ENCODE results near the gene CREB3L1. TPM values are rescaled to one million over a fixed set of nuclear protein-coding genes. Genes with fewer than 3 reads are reported as not detected.

Gene CREB3L1, protein sequence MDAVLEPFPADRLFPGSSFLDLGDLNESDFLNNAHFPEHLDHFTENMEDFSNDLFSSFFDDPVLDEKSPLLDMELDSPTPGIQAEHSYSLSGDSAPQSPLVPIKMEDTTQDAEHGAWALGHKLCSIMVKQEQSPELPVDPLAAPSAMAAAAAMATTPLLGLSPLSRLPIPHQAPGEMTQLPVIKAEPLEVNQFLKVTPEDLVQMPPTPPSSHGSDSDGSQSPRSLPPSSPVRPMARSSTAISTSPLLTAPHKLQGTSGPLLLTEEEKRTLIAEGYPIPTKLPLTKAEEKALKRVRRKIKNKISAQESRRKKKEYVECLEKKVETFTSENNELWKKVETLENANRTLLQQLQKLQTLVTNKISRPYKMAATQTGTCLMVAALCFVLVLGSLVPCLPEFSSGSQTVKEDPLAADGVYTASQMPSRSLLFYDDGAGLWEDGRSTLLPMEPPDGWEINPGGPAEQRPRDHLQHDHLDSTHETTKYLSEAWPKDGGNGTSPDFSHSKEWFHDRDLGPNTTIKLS
- total RNA-seq (2022) (not detected in 2 replicates), Bru-seq, nascent RNA (not detected), BruChase-seq, experiment 1, labeled RNA remaining after a 6-hour chase (not detected), BruChase-seq, experiment 2, labeled RNA remaining after a 2-hour chase (not detected)
- long read RNA-seq: 0 reads

DNA sequence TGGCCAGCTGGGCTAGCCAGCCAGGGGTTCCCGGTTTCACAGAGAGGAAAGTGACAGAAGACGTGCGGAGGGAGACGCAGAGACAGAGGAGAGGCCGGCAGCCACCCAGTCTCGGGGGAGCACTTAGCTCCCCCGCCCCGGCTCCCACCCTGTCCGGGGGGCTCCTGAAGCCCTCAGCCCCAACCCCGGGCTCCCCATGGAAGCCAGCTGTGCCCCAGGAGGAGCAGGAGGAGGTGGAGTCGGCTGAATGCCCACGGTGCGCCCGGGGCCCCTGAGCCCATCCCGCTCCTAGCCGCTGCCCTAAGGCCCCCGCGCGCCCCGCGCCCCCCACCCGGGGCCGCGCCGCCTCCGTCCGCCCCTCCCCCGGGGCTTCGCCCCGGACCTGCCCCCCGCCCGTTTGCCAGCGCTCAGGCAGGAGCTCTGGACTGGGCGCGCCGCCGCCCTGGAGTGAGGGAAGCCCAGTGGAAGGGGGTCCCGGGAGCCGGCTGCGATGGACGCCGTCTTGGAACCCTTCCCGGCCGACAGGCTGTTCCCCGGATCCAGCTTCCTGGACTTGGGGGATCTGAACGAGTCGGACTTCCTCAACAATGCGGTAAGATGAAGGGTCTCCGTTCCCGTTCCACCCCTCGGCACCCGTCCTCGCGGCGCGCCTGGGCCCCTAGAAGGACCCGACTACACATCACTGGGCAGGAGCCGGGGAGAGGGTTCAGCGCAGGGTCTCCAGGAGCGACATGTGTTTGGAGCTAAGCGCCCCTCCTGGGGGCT is at the start of gene CREB3L1:
TSS of gene CREB3L1 (plus strand) at position 41 of the 765 bp plus-strand sequence. CDS start at position 491, 450 bp downstream.
- Mint-ChIP-seq H3K27ac (ENCODE audit: low read depth, unreplicated experiment) (no peak within 1 kb of the TSS), H3K4me1 (ENCODE audit: insufficient read depth, unreplicated experiment) (peaks cover 14% of the 10 kb centered on the region), H3K4me3 (ENCODE audit: unreplicated experiment) (no peak within 1 kb of the TSS), H3K36me3 (ENCODE audit: insufficient read depth, unreplicated experiment) (no peaks in the 10 kb centered on the region), H3K27me3 (ENCODE audit: insufficient read depth, unreplicated experiment) (peaks cover 12% of the 10 kb centered on the region), H3K9me3 (ENCODE audit: unreplicated experiment) (no peaks in the 10 kb centered on the region)
- no peak for DNase-seq (ENCODE audit: unreplicated experiment)
- TF ChIP-seq, protein P1, sequence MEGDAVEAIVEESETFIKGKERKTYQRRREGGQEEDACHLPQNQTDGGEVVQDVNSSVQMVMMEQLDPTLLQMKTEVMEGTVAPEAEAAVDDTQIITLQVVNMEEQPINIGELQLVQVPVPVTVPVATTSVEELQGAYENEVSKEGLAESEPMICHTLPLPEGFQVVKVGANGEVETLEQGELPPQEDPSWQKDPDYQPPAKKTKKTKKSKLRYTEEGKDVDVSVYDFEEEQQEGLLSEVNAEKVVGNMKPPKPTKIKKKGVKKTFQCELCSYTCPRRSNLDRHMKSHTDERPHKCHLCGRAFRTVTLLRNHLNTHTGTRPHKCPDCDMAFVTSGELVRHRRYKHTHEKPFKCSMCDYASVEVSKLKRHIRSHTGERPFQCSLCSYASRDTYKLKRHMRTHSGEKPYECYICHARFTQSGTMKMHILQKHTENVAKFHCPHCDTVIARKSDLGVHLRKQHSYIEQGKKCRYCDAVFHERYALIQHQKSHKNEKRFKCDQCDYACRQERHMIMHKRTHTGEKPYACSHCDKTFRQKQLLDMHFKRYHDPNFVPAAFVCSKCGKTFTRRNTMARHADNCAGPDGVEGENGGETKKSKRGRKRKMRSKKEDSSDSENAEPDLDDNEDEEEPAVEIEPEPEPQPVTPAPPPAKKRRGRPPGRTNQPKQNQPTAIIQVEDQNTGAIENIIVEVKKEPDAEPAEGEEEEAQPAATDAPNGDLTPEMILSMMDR (IDR thresholded peaks at IDR 0.05; ENCODE audit: unreplicated experiment): no peak
- BruUV-seq (replicated peaks): no TSS peak
- POLR2A ChIA-PET: no interaction called here
- intact Hi-C loops (cut with micrococcal nuclease): no loop called here
- CTCF ChIA-PET: interaction anchor here (0.9 to 1.4 kb wide), 2 partner anchors 12 to 31 kb away, joined by 3 to 4 read pairs; no protein-coding TSS in a partner anchor

DNA sequence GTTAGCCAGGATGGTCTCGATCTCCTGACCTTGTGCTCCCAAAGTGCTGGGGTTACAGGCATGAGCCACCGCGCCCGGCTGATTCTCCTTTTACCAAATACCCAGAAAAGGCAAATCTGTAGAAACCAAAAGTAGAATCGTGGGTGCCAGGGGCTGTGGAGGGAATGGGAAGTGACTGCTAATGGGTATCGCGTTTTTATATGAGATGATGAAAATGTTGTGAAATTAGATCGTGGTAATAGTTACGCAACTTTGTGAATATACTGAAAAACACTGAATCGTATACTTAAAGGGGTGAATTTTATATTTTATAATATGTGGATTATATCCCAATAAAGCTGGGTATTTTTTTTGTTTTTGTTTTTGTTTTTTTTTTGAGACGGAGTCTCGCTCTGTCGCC is 48.2 kb upstream of the CREB3L1 start:
- CTCF ChIA-PET: no interaction called here
- Mint-ChIP-seq H3K4me3 (ENCODE audit: unreplicated experiment) (no peak overlapping the region), H3K9me3 (ENCODE audit: unreplicated experiment) (no peaks in the 10 kb centered on the region), H3K27me3 (ENCODE audit: insufficient read depth, unreplicated experiment) (no peaks in the 10 kb centered on the region), H3K36me3 (ENCODE audit: insufficient read depth, unreplicated experiment) (no peaks in the 10 kb centered on the region), H3K27ac (ENCODE audit: low read depth, unreplicated experiment) (no peak overlapping the region), H3K4me1 (ENCODE audit: insufficient read depth, unreplicated experiment) (no peaks in the 10 kb centered on the region)
- TF ChIP-seq, protein P1 (IDR thresholded peaks at IDR 0.05; ENCODE audit: unreplicated experiment): no peak
- DNase-seq (ENCODE audit: unreplicated experiment): no peak
- no TSS peak for BruUV-seq (replicated peaks)
- POLR2A ChIA-PET: no interaction called here
- intact Hi-C loops (cut with micrococcal nuclease): no loop called here

DNA sequence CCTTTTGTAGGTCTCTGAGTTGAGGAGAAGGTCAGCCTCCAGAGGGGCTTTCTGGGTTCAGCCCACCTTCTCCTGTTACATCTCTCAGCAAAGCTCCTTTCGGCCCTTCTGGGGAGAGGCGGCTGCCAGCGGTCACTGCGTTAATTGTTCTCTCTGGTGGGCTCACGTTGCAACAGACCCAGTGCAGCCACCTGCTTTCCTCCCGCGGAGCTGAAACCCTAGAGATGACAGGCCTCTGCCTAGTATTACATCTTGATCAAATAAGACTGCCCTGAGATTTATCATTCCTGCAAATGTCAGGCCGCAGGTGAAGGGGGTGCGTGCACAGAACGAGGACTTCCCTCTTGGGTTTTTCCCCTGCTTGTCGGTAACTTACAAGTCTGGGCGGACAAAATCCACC is 43.2 kb upstream of the CREB3L1 start:
- no TSS peak for BruUV-seq (replicated peaks)
- no peak for DNase-seq (ENCODE audit: unreplicated experiment)
- H3K27me3 Mint-ChIP-seq (ENCODE audit: insufficient read depth, unreplicated experiment): no peaks in the 10 kb centered on the region
- ChIA-PET POLR2A (no interaction called here), CTCF (interaction anchor here (0.9 kb wide), 1 partner anchor 74 kb away, joined by 4 read pairs; no protein-coding TSS in a partner anchor)
- H3K9me3 Mint-ChIP-seq (ENCODE audit: unreplicated experiment): no peaks in the 10 kb centered on the region
- peaks cover 6% of the 10 kb centered on the region for H3K36me3 Mint-ChIP-seq (ENCODE audit: insufficient read depth, unreplicated experiment)
- no peak overlapping the region for H3K27ac Mint-ChIP-seq (ENCODE audit: low read depth, unreplicated experiment)
- no peak overlapping the region for H3K4me3 Mint-ChIP-seq (ENCODE audit: unreplicated experiment)
- peaks cover 18% of the 10 kb centered on the region for H3K4me1 Mint-ChIP-seq (ENCODE audit: insufficient read depth, unreplicated experiment)
- intact Hi-C loops (cut with micrococcal nuclease): no loop called here
- TF ChIP-seq, protein P1 (IDR thresholded peaks at IDR 0.05; ENCODE audit: unreplicated experiment): no peak

All from MCF 10A (cell line).